Neural cell (in vitro differentiated cells): ENCODE measurements around the gene BTG1.

Experiments used
- EP300 ChIP-seq: fragments of 450-650 bp; conservative IDR thresholded peaks from 2 replicates; pipeline ENCODE4 v1.6.1; 2014; ENCODE audit warnings: antibody characterized with exemption, mild to moderate bottlenecking, moderate library complexity; ENCODE audit not compliant: poor library complexity, severe bottlenecking
- EZH2 ChIP-seq: fragments of 200-600, 300-800 bp; shearing (Covaris generic), sonication (generic); IDR thresholded peaks from 2 replicates; pipeline ENCODE4 v1.6.1; 2014; ENCODE audit warnings: antibody characterized with exemption, low read length, borderline replicate concordance, mild to moderate bottlenecking; ENCODE audit not compliant: insufficient read depth, poor library complexity, severe bottlenecking
- SMC3 ChIP-seq: fragments of 450-650 bp; conservative IDR thresholded peaks from 2 replicates; pipeline ENCODE4 v1.6.1; 2014; ENCODE audit warnings: antibody characterized with exemption, mild to moderate bottlenecking, moderate library complexity; ENCODE audit not compliant: poor library complexity
- TF ChIP-seq, protein P1 (sequence below): fragments of 450-650 bp; IDR thresholded peaks from 2 replicates; pipeline ENCODE4 v1.5.1; 2014; ENCODE audit warnings: antibody characterized with exemption, mild to moderate bottlenecking, moderate library complexity; ENCODE audit not compliant: poor library complexity, severe bottlenecking
- TF ChIP-seq, protein P2 (sequence below): IDR thresholded peaks from 2 replicates; pipeline ENCODE4 v1.6.1; 2012; ENCODE audit warnings: borderline replicate concordance

DNA sequence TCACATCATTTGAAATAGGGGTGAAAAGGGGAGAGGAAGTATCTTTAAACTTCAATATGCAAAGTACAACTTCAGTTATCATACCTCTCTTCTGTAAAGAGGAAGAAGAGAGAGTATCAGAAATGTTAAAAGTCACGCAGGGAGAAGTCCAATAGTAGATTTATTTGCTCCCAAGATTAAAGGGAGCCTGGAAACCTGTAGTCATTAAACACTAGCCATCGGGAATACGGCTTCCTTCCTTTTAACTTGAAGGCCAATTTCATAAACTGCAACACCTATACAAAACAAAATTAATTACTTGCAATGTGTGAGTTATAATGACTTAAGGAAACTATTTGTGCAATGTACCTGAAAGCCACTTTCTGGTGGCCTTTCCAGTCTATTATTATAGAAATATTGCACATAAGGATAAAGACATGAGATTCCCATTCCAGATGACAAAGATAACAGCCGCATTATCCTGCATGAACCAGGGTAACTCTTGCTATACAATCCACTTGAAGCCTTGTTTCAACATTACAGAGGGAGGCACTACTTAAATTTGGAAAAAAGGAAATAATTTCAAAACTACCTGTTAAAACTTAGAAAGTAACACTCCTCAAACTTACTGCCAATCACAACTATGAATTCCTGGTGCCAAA lies 4.6 kb downstream of the BTG1 start:
- TF ChIP-seq, protein P1, sequence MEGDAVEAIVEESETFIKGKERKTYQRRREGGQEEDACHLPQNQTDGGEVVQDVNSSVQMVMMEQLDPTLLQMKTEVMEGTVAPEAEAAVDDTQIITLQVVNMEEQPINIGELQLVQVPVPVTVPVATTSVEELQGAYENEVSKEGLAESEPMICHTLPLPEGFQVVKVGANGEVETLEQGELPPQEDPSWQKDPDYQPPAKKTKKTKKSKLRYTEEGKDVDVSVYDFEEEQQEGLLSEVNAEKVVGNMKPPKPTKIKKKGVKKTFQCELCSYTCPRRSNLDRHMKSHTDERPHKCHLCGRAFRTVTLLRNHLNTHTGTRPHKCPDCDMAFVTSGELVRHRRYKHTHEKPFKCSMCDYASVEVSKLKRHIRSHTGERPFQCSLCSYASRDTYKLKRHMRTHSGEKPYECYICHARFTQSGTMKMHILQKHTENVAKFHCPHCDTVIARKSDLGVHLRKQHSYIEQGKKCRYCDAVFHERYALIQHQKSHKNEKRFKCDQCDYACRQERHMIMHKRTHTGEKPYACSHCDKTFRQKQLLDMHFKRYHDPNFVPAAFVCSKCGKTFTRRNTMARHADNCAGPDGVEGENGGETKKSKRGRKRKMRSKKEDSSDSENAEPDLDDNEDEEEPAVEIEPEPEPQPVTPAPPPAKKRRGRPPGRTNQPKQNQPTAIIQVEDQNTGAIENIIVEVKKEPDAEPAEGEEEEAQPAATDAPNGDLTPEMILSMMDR: no peak
- TF ChIP-seq SMC3 (no peak), EP300 (no peak), EZH2 (no peak)
- TF ChIP-seq, protein P2, sequence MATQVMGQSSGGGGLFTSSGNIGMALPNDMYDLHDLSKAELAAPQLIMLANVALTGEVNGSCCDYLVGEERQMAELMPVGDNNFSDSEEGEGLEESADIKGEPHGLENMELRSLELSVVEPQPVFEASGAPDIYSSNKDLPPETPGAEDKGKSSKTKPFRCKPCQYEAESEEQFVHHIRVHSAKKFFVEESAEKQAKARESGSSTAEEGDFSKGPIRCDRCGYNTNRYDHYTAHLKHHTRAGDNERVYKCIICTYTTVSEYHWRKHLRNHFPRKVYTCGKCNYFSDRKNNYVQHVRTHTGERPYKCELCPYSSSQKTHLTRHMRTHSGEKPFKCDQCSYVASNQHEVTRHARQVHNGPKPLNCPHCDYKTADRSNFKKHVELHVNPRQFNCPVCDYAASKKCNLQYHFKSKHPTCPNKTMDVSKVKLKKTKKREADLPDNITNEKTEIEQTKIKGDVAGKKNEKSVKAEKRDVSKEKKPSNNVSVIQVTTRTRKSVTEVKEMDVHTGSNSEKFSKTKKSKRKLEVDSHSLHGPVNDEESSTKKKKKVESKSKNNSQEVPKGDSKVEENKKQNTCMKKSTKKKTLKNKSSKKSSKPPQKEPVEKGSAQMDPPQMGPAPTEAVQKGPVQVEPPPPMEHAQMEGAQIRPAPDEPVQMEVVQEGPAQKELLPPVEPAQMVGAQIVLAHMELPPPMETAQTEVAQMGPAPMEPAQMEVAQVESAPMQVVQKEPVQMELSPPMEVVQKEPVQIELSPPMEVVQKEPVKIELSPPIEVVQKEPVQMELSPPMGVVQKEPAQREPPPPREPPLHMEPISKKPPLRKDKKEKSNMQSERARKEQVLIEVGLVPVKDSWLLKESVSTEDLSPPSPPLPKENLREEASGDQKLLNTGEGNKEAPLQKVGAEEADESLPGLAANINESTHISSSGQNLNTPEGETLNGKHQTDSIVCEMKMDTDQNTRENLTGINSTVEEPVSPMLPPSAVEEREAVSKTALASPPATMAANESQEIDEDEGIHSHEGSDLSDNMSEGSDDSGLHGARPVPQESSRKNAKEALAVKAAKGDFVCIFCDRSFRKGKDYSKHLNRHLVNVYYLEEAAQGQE: no peak
